HG02642 (cell line): Measurements from ENCODE around the gene COLEC11.

ENCODE experiments used
- ATAC-seq: cut with Tn5 transposase; IDR thresholded peaks from one replicate; pipeline ENCODE4 v1.9.1; 2021; ENCODE audit warnings: mild to moderate bottlenecking; ENCODE audit not compliant: unreplicated experiment, poor library complexity

The COLEC11 gene

GRCh38 chr2:3666613-3666975 lies 71.7 kb downstream of the COLEC11 start:
- ATAC-seq: no peak

GRCh38 chr2:3667151-3667631 lies 72.3 kb downstream of the COLEC11 start:
- no peak for ATAC-seq

- ATAC-seq: no peak
Observed at GRCh38 chr2:3669656-3670055, 74.7 kb downstream of the COLEC11 start.

GRCh38 chr2:3670376-3670775 lies 75.5 kb downstream of the COLEC11 start:
- ATAC-seq: no peak

- ATAC-seq: no peak
Observed at GRCh38 chr2:3670941-3671340, 76.0 kb downstream of the COLEC11 start.

- no peak for ATAC-seq
Observed at GRCh38 chr2:3672861-3673678, 78.2 kb downstream of the COLEC11 start.

- no peak for ATAC-seq
Observed at GRCh38 chr2:3674066-3674845, 79.3 kb downstream of the COLEC11 start.

- ATAC-seq: no peak
Observed at GRCh38 chr2:3675687-3676086, 80.8 kb downstream of the COLEC11 start.

GRCh38 chr2:3677436-3677835 lies 82.5 kb downstream of the COLEC11 start:
- no peak for ATAC-seq

GRCh38 chr2:3678212-3678611 lies 83.3 kb downstream of the COLEC11 start:
- ATAC-seq: no peak

GRCh38 chr2:3679180-3679579 lies 84.3 kb downstream of the COLEC11 start:
- no peak for ATAC-seq

GRCh38 chr2:3679616-3680393 lies 84.9 kb downstream of the COLEC11 start:
- ATAC-seq: no peak

- no peak for ATAC-seq
Observed at GRCh38 chr2:3680548-3681345, 85.8 kb downstream of the COLEC11 start.

GRCh38 chr2:3681625-3682024 lies 86.7 kb downstream of the COLEC11 start:
- no peak for ATAC-seq

- ATAC-seq: no peak
Observed at GRCh38 chr2:3682811-3683210, 87.9 kb downstream of the COLEC11 start.

GRCh38 chr2:3683748-3684454 lies 89.0 kb downstream of the COLEC11 start:
- ATAC-seq: no peak

GRCh38 chr2:3689998-3690748 lies 95.3 kb downstream of the COLEC11 start:
- ATAC-seq: no peak

- no peak for ATAC-seq
Observed at GRCh38 chr2:3692375-3692774, 97.5 kb downstream of the COLEC11 start.
